HG02943 (cell line): ENCODE data around the gene MICAL2.

Source experiments
- ATAC-seq: cut with Tn5 transposase; IDR thresholded peaks from one replicate; pipeline ENCODE4 v1.9.1; 2021; ENCODE audit warnings: mild to moderate bottlenecking, low read depth, moderate library complexity; ENCODE audit not compliant: unreplicated experiment

Gene MICAL2

GRCh38 chr11:12077535-12078280 is 32.7 kb upstream of the MICAL2 start:
- ATAC-seq, result no peak

DNA sequence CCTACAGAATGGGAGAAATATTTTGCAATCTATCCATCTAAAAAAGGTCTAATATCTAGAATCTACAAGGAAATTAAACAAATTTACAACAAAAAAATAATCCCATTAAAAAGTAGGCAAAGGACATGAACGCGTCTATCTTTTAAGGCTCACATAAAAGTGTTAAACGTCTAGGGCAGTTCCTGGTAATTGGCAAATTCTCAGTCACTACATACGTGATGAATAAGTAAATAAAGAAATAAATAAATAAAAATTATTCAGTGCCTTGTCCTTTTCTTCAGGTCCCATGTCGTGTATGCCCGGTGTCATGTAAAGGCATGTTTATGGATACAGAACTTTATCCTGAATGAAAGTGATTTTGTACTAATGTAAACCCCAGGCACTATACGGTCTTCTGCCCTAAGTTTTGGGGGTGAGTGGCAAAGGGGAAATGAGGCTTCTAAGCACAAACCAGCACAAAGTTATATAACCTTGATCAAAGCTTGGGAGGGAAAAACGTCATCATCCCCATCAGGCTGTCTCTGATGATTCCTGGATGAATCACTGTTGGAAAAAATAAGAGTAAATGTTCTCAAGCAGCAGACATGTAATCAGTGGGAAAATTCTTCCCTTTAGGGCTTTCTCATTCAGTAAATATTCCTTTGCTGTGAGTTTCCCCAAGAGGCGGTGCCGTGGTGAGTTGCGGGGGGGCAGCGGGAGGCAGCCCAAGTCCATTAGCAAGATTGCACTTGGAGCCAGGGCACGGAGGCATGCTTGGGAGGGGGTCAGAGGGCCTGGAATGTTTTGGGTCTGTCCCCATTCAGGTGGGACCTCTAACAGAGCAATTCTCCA is 30.4 kb upstream of the MICAL2 start:
- ATAC-seq, result no peak

DNA sequence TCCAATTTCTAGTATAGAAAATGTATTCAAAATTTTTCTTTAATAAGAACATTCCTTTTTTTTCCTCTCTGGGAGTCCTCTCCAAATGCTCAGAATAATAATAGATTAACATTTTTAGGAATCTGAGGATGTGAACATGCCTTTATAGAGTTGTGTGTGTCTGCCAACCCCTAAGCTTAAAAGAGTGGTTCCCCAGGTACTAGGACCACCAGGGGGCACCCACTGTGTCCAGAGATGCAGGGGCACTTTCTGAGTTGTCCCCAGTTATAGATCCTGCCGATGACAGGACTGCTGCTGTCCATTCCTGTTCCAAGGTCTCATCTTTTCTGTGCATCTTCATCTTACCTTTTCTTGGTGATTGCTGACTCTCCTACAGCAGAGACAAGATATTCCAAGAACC is 27.0 kb upstream of the MICAL2 start:
- ATAC-seq, result no peak

DNA sequence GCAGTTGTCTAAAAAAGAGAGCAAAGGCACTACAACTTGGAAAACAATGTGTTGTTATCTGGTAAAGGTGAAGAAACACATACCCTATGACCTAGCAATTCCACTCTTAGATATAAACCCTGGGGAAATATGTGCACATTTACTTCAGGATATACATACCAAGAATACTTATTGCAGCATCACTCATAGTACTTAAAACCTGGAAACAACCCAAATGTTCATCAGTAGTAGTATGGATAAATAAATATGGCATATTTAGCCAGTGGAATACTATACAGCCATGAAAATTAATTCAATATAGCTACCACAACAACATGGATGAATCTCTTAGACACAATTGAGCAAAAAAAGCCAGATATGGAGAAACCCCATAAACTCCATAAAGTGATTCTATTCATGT is 26.1 kb upstream of the MICAL2 start:
- ATAC-seq, result no peak

GRCh38 chr11:12085371-12086251 is 24.8 kb upstream of the MICAL2 start:
- no peak for ATAC-seq

DNA sequence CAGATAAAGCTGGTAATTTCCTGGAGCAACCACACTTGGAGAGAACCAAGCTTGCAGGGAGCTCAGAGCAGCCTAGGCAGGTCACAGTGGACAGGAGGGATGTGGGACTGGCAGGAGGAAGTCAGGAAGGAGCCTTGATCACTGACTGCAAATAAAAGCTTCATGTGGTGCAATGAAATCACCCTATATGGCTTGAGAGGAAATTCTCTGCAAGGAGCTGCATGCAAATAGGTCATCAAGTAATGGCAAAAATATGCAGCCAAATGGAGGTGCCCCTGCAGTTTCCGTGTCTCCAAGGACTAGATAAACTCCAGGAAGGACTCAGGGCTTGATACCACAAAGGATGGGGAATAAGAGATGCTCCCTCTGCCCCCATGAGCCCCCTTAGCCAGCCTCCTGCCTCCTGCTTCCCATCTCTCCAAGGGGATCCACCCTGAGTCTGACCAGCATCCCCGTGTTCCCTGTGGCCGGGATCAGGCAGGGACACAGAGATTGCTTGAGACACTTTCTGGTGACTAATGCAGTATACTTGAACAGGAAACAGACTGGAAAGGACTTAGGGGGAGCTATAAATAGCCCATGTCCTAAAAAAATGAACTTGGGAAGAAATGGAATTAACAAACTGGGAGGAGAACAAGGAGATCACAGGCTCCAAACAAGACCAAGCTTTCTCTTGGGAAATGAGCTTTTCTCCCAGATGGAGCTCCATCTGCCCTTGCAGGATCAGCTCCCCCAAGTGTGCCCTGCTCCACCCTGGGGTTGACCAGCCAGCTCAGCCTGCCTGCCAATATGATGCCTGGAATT is 23.9 kb upstream of the MICAL2 start:
- ATAC-seq, result no peak

DNA sequence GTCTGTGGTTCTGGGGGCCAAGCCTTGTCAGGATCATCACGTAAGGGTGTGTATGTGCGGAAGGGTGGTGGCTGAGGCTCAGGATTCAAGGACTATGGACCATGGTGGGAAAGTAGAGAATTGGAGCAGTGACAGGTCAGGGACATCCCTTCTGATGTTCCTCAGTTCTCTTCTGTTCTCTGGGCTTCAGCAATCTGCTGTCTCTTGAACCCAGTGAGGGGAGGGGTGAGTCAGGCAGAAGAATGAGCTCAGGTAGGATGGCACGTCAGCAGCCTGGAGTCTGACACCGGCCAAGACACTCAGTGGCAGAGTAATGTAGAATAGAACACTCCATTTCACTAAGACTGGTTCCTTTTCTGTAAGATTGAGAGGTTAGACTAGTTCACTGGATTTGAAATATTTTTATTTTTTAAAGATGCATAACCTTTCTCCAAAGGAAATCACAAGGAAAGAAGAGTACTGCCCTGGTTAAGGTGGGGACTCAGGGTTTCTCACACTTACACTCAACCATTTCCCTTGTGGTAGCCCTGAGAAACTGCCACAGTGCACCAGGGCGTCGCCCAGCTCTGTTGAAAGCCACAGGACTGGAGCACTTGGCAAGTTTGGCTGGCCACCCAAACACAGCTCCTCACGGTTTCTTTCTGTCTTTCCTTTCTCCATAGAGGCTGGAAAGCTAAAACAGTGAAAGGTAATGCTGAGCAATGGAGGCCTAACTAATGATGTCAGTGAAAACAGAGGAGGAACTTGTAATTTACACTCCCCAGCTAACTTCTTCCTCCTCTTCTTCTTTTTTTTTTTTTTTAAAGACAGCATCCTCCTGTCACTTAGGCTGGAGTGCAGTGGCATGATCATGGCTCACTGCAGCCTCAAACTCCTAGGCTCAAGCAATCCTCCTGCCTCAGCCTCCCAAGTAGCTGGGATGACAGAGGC is 23.1 kb upstream of the MICAL2 start:
- no peak for ATAC-seq

DNA sequence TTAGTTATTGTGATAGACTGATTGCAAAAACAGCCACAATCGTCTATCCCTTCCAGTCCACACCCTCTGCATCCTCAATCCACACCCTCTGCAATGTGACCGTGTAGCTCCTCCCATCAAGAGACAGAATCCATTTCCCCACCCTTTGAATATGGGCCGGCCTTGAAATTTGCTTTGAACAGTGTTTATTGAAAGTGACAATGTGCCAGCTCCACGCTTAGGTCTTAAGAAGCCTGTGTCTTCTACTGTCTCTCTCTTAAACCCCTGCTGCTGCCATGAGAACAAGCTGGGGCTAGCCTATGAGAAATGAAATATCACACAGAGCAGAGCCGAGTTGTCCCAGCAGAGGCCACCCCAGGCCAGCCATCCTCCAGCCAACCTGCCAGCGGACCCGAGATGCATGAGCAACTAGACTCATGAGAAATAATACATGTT is 22.3 kb upstream of the MICAL2 start:
- no peak for ATAC-seq

GRCh38 chr11:12088531-12088930 is 21.9 kb upstream of the MICAL2 start:
- ATAC-seq, result no peak

- no peak for ATAC-seq
Observed at GRCh38 chr11:12089041-12089440, 21.3 kb upstream of the MICAL2 start.

DNA sequence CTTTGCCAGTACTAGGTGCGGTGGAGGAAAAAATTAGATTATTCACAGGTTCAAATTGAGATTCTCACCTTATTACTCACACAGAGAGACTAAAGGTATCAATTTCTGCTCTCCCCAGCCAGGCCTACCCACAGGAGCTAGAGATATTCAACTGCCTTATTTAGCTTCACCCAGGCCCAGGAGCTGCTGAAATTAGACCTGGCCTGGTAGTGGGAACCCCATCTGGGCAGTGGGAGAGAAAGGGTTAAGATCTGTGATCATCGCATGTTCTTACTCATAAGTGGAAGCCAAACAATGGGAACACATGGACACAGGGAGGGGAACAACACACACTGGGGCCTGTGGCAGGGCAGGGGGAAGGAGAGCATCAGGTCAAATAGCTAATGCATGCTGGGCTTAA is 20.9 kb upstream of the MICAL2 start:
- ATAC-seq, result no peak

- no peak for ATAC-seq
Observed at GRCh38 chr11:12090061-12090591, 20.3 kb upstream of the MICAL2 start.

GRCh38 chr11:12090761-12091258 is 19.6 kb upstream of the MICAL2 start:
- no peak for ATAC-seq

DNA sequence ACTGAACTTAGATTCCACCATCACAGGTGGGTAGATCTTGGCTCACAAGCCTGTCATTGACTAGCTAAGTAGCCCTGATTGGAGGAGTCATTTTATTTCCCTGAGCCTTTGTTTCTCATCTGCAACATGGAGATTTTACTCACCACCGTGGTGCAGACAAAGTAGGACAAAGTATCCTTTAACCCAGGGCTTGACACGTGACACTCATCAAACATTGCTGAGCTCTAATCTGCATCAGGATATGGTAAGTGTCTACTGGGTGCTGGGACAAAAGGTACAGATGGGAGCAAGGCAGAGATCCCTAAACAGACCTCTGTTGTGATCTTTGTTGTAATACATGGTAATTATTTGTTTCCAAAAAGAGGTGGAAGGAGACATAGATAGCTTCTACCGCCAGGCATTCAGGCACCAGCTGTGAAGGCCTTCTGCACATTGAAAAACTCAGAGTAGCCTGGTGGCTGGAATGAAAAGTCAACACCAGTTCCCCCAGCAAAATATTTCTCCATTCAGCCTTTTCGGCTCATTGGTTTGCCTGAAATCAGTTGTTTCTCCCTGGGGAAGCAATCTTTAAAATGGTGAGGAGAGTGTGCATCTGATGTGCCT is 18.3 kb upstream of the MICAL2 start:
- ATAC-seq, result no peak

DNA sequence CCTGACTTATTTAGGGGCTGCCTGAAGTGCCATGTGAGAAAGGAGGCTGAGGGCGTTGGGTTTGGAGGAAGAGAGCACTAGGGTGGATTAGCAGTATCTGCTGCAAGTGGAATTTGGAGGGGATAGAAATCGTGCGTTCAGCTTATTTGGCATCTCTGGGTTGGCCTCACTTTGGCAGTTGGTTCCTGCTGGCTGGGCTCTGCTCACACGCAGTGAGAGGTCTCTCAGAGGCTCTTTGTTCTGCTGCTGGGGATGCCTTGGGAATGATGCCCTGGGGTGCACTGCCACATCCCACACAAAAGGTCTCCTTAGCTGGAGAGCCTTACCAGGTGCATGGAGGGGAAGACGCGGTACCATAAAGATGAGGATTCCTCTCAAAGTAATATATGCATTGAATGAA is 17.7 kb upstream of the MICAL2 start:
- ATAC-seq, result no peak

- ATAC-seq, result no peak
Observed at GRCh38 chr11:12094872-12095800, 15.3 kb upstream of the MICAL2 start.

GRCh38 chr11:12097219-12097618 is 13.2 kb upstream of the MICAL2 start:
- ATAC-seq, result no peak
